Stomach smooth muscle (tissue), 2 donors: Measurements from ENCODE around the gene DDN.
A peak's percentile ranks its signal among the peaks of the same experiment; 100 is the strongest.

ENCODE experiments used
- H3K27ac ChIP-seq: one replicate; pipeline ENCODE4 v1.7.0; 2013; ENCODE audit warnings: mild to moderate bottlenecking, low read length, inconsistent platforms
- H3K27me3 ChIP-seq, 2 donors: one replicate each; pipeline ENCODE4 v1.7.0; 2013; ENCODE audit warnings: low read length in 2 of 2; ENCODE audit not compliant: insufficient read depth in 2 of 2, control insufficient read depth in 1 of 2
- H3K36me3 ChIP-seq, 2 donors: one replicate each; pipeline ENCODE4 v1.7.0; 2013; ENCODE audit warnings: low read length in 2 of 2; ENCODE audit not compliant: control insufficient read depth in 2 of 2, insufficient read depth in 2 of 2
- H3K4me1 ChIP-seq: one replicate; pipeline ENCODE4 v1.7.0; 2013; ENCODE audit warnings: low read length; ENCODE audit not compliant: control insufficient read depth, insufficient read depth
- H3K4me3 ChIP-seq, 2 donors: one replicate each; pipeline ENCODE4 v1.7.0; 2013; ENCODE audit warnings: low read length in 2 of 2
- H3K9ac ChIP-seq, 2 donors: one replicate each; pipeline ENCODE4 v1.7.0; 2013; ENCODE audit warnings: low read length in 2 of 2, mild to moderate bottlenecking in 1 of 2
- H3K9me3 ChIP-seq, 2 donors: one replicate each; pipeline ENCODE4 v1.7.0; 2013; ENCODE audit warnings: low read length in 2 of 2; ENCODE audit not compliant: control insufficient read depth in 2 of 2
- donor health status: healthy.
- donor health status: Pancreatic carcinoma.

The DDN gene

GRCh38 chr12:48980389-48980952 lies 18.7 kb downstream of the DDN start:
- no peaks in the 10 kb centered on the region for H3K36me3 ChIP-seq
- peaks cover 66 to 74% of the 10 kb centered on the region in 2 donors for H3K27me3 ChIP-seq
- no peak overlapping the region for H3K9ac ChIP-seq
- no peaks in the 10 kb centered on the region for H3K9me3 ChIP-seq
- H3K4me1 ChIP-seq, result peaks cover 39% of the 10 kb centered on the region
- H3K27ac ChIP-seq, result no peak overlapping the region
- peak overlapping the region; percentile 57 to 69 for H3K4me3 ChIP-seq

- peak overlapping the region; percentile 57 to 69 for H3K4me3 ChIP-seq
- H3K27me3 ChIP-seq, result peaks cover 69 to 72% of the 10 kb centered on the region in 2 donors
- no peaks in the 10 kb centered on the region for H3K36me3 ChIP-seq
- no peak overlapping the region for H3K27ac ChIP-seq
- H3K4me1 ChIP-seq, result peaks cover 39% of the 10 kb centered on the region
- H3K9me3 ChIP-seq, result no peaks in the 10 kb centered on the region
- H3K9ac ChIP-seq, result no peak overlapping the region
Observed at GRCh38 chr12:48979602-48980388, 19.4 kb downstream of the DDN start.

DNA sequence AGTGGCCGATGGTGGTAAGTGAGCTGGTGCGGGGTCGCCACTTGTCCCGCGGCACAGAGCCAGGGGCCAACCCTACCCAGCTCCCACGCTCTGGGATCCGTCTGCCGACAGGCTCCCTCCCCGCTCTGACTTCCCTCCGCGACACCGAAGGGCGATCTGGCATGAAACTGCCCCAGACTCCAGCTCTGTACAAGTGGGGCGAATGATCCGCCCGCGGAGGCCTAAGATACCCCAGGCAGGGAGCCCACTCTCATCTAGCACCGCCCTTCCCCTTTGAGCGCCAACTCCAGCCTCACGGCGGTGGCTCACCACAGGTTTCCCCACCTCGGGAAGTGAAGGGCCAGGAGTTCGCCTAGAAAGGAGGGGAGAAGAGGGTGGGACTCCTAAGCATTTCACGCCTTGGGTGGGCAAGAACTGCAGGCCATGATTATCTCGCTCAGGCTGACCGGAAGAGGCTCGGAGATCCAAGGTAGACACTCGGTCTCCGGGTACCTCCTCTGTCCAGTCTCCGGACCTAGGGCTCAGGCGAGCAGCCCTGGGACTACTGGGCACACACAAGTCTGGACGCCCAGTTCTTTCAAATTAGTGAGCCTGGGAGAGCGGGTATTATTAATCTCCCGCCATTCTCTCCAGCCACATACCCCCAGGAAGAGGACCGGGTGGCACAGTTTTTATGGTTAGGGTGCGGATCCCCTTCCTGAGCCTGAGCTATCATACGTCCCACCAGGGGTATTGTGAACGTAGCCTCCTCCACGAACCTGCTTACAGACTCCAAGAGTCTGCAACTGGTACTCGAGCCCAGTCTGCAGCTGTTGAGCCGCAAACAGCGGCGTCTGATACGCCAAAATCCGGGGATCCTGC lies 20.2 kb downstream of the DDN start:
- Histone ChIP-seq H3K9ac (no peak overlapping the region), H3K4me1 (peaks cover 39% of the 10 kb centered on the region), H3K4me3 (peak overlapping the region; percentile 57 to 69), H3K9me3 (no peaks in the 10 kb centered on the region), H3K27me3 (peaks cover 70 to 76% of the 10 kb centered on the region in 2 donors), H3K36me3 (no peaks in the 10 kb centered on the region), H3K27ac (no peak overlapping the region)

- peak within 1 kb of the TSS; percentile 57 to 69 for H3K4me3 ChIP-seq
- H3K9ac ChIP-seq, result no peak within 1 kb of the TSS
- H3K36me3 ChIP-seq, result no peaks in the 10 kb centered on the region
- no peak within 1 kb of the TSS for H3K27ac ChIP-seq
- H3K27me3 ChIP-seq, result peaks cover 70 to 82% of the 10 kb centered on the region in 2 donors
- peaks cover 41% of the 10 kb centered on the region for H3K4me1 ChIP-seq
- H3K9me3 ChIP-seq, result no peaks in the 10 kb centered on the region
Observed at GRCh38 chr12:48978291-48978740, 20.9 kb downstream of the DDN start, which contains the start of gene WNT1. WNT1 (plus strand) TSS chr12:48978322; CDS start chr12:48978651, 329 bp downstream.

DNA sequence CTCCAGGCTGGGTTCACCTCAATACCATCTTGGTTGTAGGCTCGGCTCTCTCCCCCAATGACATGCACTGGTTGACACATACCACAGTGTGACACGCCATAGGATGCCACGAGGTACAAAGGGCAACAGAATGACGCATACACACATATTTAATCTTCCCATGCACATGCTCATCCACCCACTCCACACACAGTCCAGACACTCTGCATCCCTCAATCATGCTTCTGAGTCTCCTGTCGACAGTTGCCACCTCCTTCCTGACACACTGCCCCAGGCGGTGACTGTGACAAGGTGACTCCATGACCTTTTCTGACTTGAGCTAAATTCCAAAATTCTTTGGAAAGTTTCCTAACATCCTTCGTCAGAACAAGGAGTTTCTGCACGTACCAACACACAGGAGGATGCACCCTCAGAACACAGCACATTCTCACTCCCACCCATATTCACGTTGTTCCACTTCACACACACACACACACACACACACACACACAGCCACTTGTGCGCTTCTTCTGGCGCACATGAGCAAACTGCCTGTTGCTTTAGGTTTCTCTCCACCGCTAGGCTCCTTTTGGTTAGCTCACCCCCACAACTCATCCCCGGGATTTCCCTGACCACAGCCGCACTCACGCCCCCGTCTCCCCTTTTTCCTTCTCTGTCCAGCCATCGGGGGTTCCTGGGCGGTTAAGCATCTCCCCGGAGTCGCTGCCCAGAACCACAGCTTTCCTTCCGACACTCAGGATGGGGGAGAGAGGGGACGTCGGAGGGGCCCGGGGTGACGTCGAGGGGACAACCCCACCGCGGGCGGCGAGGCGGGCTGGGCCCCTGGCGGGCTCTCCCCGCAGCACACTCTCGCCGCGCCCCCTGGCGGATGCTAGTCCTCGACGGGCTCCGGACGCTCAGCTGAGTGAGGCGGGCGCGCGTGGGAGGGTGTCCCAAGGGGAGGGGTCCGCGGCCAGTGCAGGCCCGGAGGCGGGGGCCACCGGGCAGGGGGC lies 21.6 kb downstream of the DDN start:
- no peak overlapping the region for H3K27ac ChIP-seq
- peaks cover 41% of the 10 kb centered on the region for H3K4me1 ChIP-seq
- H3K27me3 ChIP-seq, result peaks cover 74 to 86% of the 10 kb centered on the region in 2 donors
- H3K9ac ChIP-seq, result no peak overlapping the region
- no peaks in the 10 kb centered on the region for H3K9me3 ChIP-seq
- no peaks in the 10 kb centered on the region for H3K36me3 ChIP-seq
- peak overlapping the region; percentile 12 to 69 for H3K4me3 ChIP-seq

DNA sequence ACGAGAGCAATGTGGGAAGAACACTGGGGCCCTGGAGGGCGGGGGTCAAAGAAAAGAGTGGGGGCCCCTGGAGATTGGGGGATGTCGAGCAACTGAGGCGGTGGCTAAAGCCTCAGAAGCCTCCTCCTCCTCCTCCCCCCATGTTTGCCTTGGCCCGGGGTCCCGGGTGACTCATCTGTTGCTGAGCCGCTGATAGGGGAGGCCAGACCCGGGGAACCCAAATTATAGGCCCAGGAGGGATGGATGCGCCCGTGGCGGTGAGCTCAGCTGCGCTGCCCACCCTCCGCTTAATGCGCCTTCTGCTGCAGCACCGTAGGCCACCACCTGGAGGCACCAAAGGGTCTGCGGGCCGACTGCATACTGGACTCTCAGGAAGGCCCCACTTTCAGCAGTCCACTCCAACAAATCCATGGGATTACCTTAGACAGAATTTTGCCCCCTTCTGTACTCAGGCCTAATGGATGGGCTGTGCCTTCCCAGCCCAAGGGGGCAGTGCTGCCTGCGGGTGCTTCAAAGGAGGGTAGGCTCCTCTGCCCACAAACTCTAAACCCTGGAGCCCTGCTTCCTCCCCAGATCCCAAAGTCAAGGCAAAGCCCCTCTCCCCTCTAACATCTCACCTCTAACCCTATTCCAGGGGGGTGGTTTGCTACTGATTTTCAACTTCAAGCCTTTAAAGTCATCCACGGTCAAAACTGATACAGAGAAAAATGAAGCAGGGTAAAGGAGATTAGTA lies 25.1 kb downstream of the DDN start:
- Histone ChIP-seq H3K36me3 (no peaks in the 10 kb centered on the region), H3K4me1 (peaks cover 34% of the 10 kb centered on the region), H3K4me3 (no peak overlapping the region), H3K27me3 (peaks cover 66 to 85% of the 10 kb centered on the region in 2 donors), H3K9ac (no peak overlapping the region), H3K27ac (no peak overlapping the region), H3K9me3 (no peaks in the 10 kb centered on the region)

DNA sequence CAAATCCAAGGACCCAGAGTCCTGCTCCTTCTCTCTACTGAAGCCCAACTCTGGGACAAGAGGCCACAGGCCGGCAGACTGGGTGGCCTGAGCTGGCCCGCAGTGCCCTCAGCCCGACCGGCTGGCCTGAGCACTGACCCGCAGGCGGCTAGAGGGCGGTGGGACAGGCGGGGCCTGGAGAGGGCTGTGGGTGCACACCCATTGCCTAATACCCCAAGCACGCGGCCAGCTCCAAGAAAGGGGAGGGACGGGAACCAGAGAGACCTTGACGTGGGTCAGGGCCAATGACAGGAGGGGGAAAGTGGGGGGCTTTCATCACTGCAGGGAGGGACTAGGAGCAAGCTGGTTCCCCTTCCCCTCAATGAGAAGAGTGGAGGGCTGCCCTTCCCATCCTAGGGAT lies 25.6 kb downstream of the DDN start:
- Histone ChIP-seq H3K9me3 (no peaks in the 10 kb centered on the region), H3K27me3 (peaks cover 61 to 81% of the 10 kb centered on the region in 2 donors), H3K4me1 (peaks cover 29% of the 10 kb centered on the region), H3K27ac (no peak overlapping the region), H3K4me3 (no peak overlapping the region), H3K9ac (no peak overlapping the region), H3K36me3 (no peaks in the 10 kb centered on the region)

DNA sequence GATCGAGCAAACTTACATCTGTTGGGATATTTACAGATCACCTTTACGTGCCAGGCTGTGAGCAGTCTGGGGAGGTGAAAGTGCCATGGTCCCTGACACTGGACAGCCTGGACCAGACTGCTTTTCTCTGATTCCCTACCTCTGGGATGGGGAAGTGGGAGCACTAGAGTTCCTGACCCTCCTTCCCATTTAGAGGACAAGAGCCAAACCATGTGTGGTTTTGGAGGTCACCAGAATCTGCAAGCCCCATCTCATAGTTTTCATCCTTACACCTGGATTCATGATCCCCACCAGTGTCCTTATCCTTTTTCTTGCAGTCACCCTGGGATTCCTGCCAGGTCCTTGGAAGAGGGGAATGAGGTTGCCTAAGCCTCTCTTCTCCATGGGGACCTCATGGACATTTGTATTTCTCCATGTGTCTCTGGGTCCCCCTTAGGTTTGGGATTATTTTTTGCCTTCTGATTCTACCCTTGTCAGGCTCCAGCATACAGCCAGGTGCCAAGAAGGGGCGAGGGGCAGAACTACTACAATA lies 26.2 kb downstream of the DDN start:
- peaks cover 58 to 76% of the 10 kb centered on the region in 2 donors for H3K27me3 ChIP-seq
- H3K36me3 ChIP-seq, result no peaks in the 10 kb centered on the region
- H3K4me3 ChIP-seq, result no peak overlapping the region
- H3K9me3 ChIP-seq, result no peaks in the 10 kb centered on the region
- no peak overlapping the region for H3K27ac ChIP-seq
- peaks cover 23% of the 10 kb centered on the region for H3K4me1 ChIP-seq
- H3K9ac ChIP-seq, result no peak overlapping the region

DNA sequence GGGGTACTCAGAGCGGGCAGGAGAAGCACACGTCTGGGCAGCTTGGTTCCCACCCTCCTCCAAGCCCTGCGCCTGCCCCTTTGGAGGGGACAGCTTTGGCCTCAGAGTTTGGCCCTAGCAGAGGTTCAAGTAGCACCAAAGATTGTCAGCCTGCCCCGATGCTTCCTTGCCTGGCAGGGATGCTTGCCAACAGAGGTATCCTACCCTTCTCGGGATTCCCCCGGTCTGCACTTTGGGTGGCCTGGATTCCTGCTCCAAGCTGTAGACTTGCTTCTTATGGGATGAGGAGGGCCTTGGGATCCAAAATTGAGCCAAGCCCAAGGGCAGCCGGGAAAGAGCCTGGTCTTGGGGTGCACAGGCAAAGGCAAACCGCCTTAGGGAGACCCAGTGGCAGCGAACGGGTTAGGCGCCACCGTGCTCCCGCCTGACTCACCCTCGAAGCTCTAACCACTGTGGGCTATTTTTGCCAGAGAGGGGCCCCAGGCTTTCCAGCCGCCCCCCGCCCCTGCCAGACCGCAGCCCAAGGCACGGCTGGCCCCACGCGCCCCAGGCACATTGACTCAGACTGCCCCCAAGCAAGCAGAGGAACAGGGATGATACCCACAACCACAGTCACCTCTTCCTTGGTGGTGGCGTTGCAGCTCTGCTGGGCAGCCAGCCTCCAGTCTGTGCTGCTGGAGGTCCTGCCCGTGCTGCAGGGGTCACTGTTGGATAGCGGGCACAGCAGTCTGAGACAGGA lies 26.8 kb downstream of the DDN start:
- Histone ChIP-seq H3K4me1 (peaks cover 21% of the 10 kb centered on the region), H3K4me3 (no peak overlapping the region), H3K36me3 (no peaks in the 10 kb centered on the region), H3K27me3 (peaks cover 53 to 69% of the 10 kb centered on the region in 2 donors), H3K9me3 (no peaks in the 10 kb centered on the region), H3K27ac (no peak overlapping the region), H3K9ac (no peak overlapping the region)
